Left renal cortex interstitium (tissue), 4 donors: ENCODE measurements around the gene TIAM2. TPM values are rescaled to one million over a fixed set of nuclear protein-coding genes. Genes with fewer than 3 reads are reported as not detected.
A peak's percentile ranks its signal among the peaks of the same experiment; 100 is the strongest.

ENCODE experiments used
- DNase-seq, 4 donors: peaks; one replicate each; pipeline ENCODE4 v3.0.0-alpha.2; 2013; ENCODE audit warnings: low read depth in 4 of 4, low spot score in 2 of 4, missing footprints in 1 of 4
- polyA plus RNA-seq, 4 donors: library from polyadenylated mRNA; unstranded; fragments of 120-200 nt; gene quantifications; one replicate each; pipeline ENCODE4 v1.2.1, GENCODE V29; 2013; ENCODE audit not compliant: insufficient read length in 4 of 4

The TIAM2 gene
- polyA plus RNA-seq, 4 donors, result 17.8 to 21.0 (median 19.5) TPM

DNA sequence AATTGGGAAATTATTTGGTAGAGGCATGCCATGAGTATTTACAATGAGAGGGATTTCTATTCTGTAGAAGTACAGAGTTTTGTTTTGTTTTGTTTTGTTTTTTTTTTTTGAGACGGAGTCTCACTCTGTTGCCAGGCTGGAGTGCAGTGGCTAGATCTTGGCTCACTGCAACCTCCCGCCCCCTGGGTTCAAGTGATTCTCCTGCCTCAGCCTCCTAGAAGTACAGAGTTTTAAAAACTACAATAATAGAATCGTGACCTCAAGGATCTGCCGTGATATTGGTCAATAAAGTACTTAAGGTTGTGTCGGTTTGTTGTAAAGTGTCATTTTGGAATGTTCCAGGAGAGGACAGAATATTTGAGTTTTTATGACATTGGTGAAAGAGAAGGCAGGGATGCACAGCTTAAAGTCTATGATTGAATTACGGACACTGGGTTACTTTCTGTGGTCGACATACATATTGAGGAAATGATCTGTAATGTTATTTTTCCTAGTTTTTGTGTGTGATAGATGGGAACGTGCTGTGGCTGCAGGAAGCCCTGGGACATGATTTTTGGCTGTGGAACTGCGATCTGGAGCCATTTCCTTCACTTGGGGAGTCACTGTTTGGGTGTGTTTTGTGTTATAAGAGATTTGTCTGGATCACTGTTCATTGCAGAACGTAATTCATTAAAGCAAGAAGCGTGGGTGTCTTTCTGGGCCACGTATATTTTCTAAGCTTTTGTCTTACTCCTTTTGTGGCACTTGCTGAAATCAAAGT, 59.6 kb downstream of the TIAM2 start:
- no peak for DNase-seq

- no peak for DNase-seq
Measured at GRCh38 chr6:155055729-155056128, 60.6 kb downstream of the TIAM2 start.

- no peak for DNase-seq
Measured at GRCh38 chr6:155056756-155057155, 61.6 kb downstream of the TIAM2 start.

GRCh38 chr6:155061381-155061780, 66.3 kb downstream of the TIAM2 start:
- no peak for DNase-seq

DNA sequence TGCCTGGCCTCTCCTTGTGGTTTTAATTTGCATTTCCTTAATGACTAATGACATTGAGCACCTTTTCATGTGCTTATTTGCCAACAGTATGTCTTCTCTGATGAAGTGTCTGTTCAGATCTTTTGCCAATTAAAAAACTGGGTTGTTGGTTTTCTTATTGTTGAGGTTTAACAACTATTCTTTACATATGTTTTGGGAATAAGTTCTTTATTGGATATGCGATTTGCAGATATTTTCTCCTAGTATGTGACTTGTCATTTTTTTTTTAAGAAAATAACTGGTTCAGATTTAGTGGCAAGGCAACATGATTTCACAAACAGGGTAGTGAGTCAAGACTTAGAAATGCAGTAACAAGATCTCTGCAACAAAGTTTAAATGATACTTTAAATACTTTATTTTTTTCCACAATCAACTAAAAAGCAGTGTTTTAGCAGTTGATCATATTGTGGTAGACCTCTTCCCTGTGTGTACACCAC, 67.8 kb downstream of the TIAM2 start:
- DNase-seq, result no peak

DNA sequence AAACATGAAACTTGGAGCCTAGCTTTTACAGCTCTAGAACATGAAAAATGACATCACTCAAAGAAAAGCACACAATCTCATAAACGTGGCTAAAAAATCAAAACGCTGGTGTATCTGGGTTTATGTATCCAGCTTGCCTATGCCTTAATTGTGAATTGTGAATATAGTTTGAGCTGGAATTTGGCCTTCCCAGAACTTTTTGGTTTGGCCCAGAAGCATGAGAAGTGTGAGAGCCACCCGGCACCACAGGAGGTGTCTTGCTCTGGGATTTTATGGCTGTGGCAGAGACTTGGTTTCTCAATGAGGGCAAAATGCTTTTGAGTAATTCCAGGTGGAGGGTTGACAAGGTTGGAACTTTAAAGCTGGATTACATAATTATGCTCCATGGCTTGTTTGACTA, 69.2 kb downstream of the TIAM2 start:
- no peak for DNase-seq

GRCh38 chr6:155066361-155066760, 71.2 kb downstream of the TIAM2 start:
- peak in 2 of 4 donors; percentile 27 to 32 for DNase-seq

DNA sequence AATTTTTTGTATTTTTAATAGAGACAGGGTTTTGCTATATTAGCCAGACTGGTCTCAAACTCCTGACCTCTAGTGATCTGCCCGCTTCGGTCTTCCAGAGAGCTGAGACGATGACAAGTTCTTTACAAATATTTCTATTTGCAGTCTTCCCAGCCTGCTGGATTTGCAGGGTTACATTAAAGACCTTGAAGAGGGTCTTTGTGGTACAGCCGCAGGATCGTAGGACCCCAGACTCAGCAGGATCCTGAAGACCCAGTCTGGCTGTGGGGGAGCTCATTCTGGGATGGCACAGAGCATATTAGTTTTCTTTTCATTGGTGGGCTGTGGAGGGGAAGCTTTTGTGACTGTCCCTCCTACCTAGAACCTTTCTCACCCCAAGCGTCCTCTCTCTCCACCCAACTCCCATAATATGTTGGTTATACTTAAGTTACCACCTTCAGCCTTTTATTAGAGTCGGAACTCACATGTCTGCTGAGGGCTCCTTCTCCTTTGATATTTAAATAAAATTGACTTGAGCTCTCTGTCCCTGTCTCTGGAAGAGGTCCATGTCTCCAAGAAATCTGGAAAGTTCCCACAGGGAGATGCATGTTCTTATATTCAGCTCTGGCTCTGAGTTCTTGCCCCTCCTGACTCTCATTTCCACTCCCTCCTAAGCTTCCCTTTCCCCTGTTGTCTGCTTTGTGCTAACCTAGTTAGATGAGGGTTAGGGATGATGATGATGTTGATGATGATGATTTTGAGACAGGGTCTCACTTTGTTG, 72.0 kb downstream of the TIAM2 start:
- no peak for DNase-seq

DNA sequence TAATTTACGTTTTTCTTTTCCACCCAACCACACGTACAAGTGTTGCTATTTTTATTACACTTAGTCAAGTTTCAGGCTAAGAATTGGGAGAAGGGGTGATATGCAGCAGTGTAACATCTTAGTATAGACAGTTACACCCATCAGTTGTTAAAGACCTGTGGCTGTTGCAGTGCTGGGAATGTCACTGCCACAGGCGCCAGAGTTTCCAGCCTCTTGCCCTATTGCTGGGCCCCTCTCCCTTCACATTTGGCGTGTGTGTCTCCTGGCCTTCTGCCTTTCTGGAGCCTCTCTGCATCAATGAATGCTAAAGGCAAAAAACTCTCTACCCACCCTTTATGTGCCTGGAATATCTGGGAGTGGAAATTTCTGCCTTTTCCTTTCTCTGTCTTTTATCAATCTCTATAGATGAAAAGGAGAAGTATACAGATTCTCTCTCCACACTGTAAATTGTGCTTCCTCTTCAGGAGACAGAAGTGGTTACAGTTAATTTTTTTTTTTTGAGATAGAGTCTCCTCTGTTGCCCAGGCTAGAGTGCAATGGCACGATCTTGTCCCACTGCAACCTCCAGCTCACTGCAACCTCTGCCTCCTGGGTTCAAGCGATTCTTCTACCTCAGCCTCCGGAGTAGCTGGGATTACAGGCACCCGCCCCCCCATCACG, 73.0 kb downstream of the TIAM2 start:
- DNase-seq, result no peak

GRCh38 chr6:155069543-155069942, 74.4 kb downstream of the TIAM2 start:
- no peak for DNase-seq

DNA sequence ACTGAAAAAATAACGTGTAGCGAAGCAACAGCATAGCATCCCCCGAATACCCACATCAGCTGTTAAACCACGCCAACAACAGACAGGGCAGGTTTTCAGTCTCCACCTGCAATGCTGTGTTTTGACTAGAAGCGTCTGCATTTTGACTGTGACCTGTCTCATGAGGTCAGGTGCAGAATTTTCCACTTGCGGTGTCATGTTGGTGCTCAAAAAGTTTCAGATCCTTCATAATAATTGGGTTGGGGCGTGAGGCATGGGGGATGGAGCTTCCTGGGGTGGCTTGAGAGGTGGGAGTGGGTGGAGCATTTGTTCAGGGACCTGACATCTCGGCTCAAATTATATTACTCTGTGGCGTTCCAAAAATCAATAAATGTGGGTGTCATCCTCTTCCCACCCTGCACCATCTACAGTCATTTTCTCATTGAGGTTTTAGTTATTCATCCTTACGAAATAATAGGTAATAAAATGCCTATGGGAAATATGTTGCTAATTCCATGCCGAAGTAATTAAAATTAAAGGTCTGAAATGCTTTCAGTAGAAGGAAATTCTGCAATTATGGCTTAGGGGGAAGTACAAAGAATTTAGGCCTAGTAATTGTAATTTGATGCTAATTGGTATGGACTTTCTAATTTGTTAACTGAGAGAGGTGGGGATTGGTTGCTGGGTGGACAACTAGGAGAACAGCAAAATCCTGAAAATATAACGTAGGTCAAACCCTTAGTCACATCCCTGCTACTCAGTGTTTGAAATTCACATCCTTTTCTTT, 81.0 kb downstream of the TIAM2 start:
- DNase-seq, result no peak

DNA sequence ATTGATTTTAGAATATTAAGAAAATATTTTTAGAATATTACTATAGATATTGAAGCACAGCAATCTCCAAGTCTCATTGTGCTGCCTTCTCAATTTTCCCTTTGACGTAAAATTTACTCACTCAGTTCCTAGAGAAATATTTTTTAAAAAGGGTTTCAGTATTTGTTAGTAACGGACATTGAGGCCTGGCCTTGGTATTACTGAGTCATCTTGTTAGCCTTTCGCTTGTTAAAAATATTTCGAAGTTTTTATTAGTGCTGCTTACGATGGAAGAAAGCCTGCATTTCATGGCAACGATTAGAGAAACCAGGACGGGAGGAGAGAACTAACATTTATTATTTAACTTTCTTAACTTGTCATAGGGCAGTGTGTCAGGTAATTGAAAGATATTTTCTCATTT, 82.2 kb downstream of the TIAM2 start:
- DNase-seq, result no peak

GRCh38 chr6:155077784-155078183, 82.7 kb downstream of the TIAM2 start:
- no peak for DNase-seq

GRCh38 chr6:155078331-155078745, 83.2 kb downstream of the TIAM2 start:
- no peak for DNase-seq

GRCh38 chr6:155079985-155080452, 84.9 kb downstream of the TIAM2 start:
- no peak for DNase-seq

GRCh38 chr6:155080881-155081845, 86.0 kb downstream of the TIAM2 start:
- no peak for DNase-seq

GRCh38 chr6:155084431-155085123, 89.5 kb downstream of the TIAM2 start:
- DNase-seq, result no peak

GRCh38 chr6:155085582-155086257, 90.6 kb downstream of the TIAM2 start:
- DNase-seq, result no peak
